Mucosa of rectum (tissue), 2 donors: ENCODE results near the gene C2orf92.

Experiments used
- H3K27ac ChIP-seq, 2 donors: one replicate each; pipeline ENCODE4 v1.7.0; 2013; ENCODE audit warnings: inconsistent platforms in 2 of 2, low read depth in 2 of 2, low read length in 2 of 2
- H3K27me3 ChIP-seq, 2 donors: one replicate each; pipeline ENCODE4 v1.7.0; 2013; ENCODE audit warnings: low read length in 2 of 2; ENCODE audit not compliant: control insufficient read depth in 2 of 2, insufficient read depth in 2 of 2
- H3K36me3 ChIP-seq, 2 donors: one replicate each; pipeline ENCODE4 v1.7.0; 2013; ENCODE audit warnings: low read length in 2 of 2; ENCODE audit not compliant: control insufficient read depth in 2 of 2, insufficient read depth in 2 of 2
- H3K4me1 ChIP-seq, 2 donors: one replicate each; pipeline ENCODE4 v1.7.0; 2013; ENCODE audit warnings: low read length in 2 of 2, mild to moderate bottlenecking in 1 of 2; ENCODE audit not compliant: control insufficient read depth in 2 of 2, insufficient read depth in 2 of 2
- H3K4me3 ChIP-seq, 2 donors: one replicate each; pipeline ENCODE4 v1.7.0; 2013; ENCODE audit warnings: low read length in 2 of 2
- H3K9ac ChIP-seq, 2 donors: one replicate each; pipeline ENCODE4 v1.7.0; 2013; ENCODE audit warnings: low read length in 2 of 2, low read depth in 1 of 2, mild to moderate bottlenecking in 1 of 2
- H3K9me3 ChIP-seq, 2 donors: one replicate each; pipeline ENCODE4 v1.7.0; 2013; ENCODE audit warnings: low read length in 2 of 2; ENCODE audit not compliant: control insufficient read depth in 2 of 2
- donor health status: healthy.
- donor health status: Normal muscosa, but diverticular disease.

C2orf92 gene

GRCh38 chr2:97743913-97744312 is 74.4 kb downstream of the C2orf92 start:
- Histone ChIP-seq H3K36me3 (peaks cover 5 to 6% of the 10 kb centered on the region in 2 donors), H3K9ac (no peak overlapping the region), H3K27ac (no peak overlapping the region), H3K4me3 (no peak overlapping the region), H3K9me3 (no peaks in the 10 kb centered on the region), H3K4me1 (peaks cover 0 to 2% of the 10 kb centered on the region in 2 donors), H3K27me3 (no peaks in the 10 kb centered on the region)

DNA sequence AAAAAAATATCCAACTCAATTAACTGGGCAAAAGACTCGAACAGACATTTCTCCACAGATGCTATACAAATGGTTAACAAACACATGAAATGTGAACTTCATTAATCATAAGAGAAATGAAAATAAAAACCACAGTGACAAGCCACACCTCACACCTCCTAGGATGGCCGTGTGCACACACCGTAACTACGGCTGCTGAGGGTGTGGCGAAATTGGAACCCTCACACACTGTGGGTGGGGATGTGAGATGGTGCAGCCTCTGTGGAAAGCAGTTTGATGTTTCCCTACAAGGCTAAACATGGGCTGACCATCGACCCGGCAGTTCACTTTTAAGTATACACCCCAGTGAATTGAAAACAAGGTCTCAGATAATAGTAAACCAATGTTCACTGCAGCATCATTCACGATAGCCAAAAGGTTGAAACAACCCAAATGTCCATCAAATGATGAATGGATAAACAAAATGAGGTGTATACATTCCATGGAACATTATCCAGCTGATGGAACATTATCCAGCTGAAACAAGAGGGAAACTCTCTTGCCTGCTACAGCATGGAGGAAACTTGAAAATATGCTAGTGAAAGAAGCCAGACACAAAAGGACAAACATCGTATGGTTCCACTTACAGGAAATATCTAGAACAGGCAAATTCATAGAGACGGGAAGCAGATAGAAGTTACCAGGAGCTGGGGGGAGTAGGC is 76.1 kb downstream of the C2orf92 start:
- Histone ChIP-seq H3K27ac (no peak overlapping the region), H3K27me3 (no peaks in the 10 kb centered on the region), H3K9ac (no peak overlapping the region), H3K9me3 (no peaks in the 10 kb centered on the region), H3K4me1 (peaks cover 0 to 1% of the 10 kb centered on the region in 2 donors), H3K4me3 (no peak overlapping the region), H3K36me3 (peaks cover 5 to 12% of the 10 kb centered on the region in 2 donors)

GRCh38 chr2:97747285-97747684 is 77.8 kb downstream of the C2orf92 start:
- Histone ChIP-seq H3K36me3 (peaks cover 16 to 22% of the 10 kb centered on the region in 2 donors), H3K9me3 (no peaks in the 10 kb centered on the region), H3K9ac (no peak overlapping the region), H3K4me3 (no peak overlapping the region), H3K4me1 (no peaks in the 10 kb centered on the region), H3K27ac (no peak overlapping the region), H3K27me3 (no peaks in the 10 kb centered on the region)

DNA sequence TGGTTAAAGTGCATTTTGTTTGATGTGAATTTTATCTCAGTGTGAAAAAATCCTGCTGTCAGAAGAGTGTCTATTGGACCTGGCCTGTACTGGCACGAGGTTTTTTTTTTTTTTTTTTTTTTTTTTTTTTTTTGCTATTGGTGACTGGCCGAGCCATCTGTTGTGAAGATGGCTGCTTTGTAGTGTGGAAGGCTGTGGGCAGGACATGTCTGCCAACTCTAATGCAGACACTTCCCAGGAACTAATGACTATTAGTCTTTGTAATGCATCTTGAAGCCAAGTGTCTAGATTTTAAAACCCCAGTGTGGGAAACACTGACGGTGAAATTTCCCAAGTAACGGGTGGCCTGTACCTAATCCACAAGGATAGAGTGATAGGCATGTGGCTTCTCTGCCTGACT is 78.2 kb downstream of the C2orf92 start:
- no peaks in the 10 kb centered on the region for H3K27me3 ChIP-seq
- no peaks in the 10 kb centered on the region for H3K9me3 ChIP-seq
- H3K9ac ChIP-seq: no peak overlapping the region
- peaks cover 16 to 22% of the 10 kb centered on the region in 2 donors for H3K36me3 ChIP-seq
- no peak overlapping the region for H3K4me3 ChIP-seq
- H3K27ac ChIP-seq: no peak overlapping the region
- no peaks in the 10 kb centered on the region for H3K4me1 ChIP-seq

- Histone ChIP-seq H3K36me3 (peaks cover 16 to 19% of the 10 kb centered on the region in 2 donors), H3K27me3 (no peaks in the 10 kb centered on the region)
Observed at GRCh38 chr2:97749581-97749980, 80.1 kb downstream of the C2orf92 start.

GRCh38 chr2:97750017-97750416 is 80.5 kb downstream of the C2orf92 start:
- Histone ChIP-seq H3K27ac (no peak overlapping the region), H3K4me1 (no peaks in the 10 kb centered on the region), H3K36me3 (peaks cover 20 to 23% of the 10 kb centered on the region in 2 donors), H3K27me3 (no peaks in the 10 kb centered on the region), H3K4me3 (no peak overlapping the region), H3K9me3 (no peaks in the 10 kb centered on the region), H3K9ac (no peak overlapping the region)

More at GRCh38 chr2:97749581-97749980, 80.1 kb downstream of the C2orf92 start:
- Histone ChIP-seq H3K9me3 (no peaks in the 10 kb centered on the region), H3K4me1 (no peaks in the 10 kb centered on the region), H3K4me3 (no peak overlapping the region), H3K9ac (no peak overlapping the region), H3K27ac (no peak overlapping the region)

DNA sequence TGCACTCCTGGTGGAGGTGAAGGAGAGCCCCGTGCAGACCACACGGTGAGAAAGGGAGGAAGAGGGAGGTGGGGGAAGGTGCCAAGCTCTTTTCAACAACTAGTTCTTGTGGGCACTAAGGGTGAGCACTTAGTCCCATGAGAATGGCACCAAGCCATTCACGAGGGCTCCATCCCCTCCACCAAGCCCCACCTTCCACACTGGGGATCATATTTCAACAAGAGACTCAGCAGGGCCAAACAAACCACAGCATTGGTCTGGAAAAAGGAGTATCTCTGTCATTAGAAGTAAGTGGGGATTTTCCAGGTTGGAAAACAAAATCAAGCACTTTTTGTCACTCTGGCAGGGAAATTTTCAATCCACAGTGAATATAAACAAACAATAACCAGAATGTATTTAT is 82.2 kb downstream of the C2orf92 start:
- Histone ChIP-seq H3K27me3 (no peaks in the 10 kb centered on the region), H3K4me3 (no peak overlapping the region), H3K27ac (no peak overlapping the region), H3K9me3 (no peaks in the 10 kb centered on the region), H3K9ac (no peak overlapping the region), H3K4me1 (no peaks in the 10 kb centered on the region), H3K36me3 (peaks cover 36% of the 10 kb centered on the region in 2 donors)
